ENCODE results near the gene SPOCK1.

DNA sequence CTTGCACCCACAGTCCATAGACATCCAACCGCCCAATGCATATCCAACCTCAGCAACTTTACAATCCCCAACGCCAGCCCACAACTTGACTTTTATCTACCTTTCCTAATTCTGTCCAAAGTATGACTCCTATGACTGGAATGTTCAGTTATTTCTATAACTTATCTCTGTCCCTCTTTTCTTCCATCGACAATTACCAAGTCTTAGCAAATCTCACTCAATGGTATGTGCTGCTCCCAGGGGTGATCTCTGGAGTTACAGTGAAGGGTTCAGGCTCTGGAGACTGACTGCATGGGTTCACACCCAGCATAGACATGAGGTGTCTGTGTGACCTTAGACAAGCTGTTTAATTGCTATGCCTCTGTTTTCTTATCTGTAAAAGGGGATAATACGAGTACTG, 106.9 kb downstream of the SPOCK1 start:
- TF ChIP-seq ZBTB1 (CRISPR knock-in tag; IDR thresholded peaks at IDR 0.05; ENCODE audit: borderline replicate concordance) (no peak), ARHGAP35 (CRISPR knock-in tag; IDR thresholded peaks at IDR 0.05; ENCODE audit: borderline replicate concordance) (no peak), BHLHE40 (IDR thresholded peaks at IDR 0.05; ENCODE audit: low read length) (no peak), ONECUT2 (CRISPR knock-in tag; IDR thresholded peaks at IDR 0.05) (no peak), ZSCAN5A (CRISPR knock-in tag; IDR thresholded peaks at IDR 0.05; ENCODE audit: borderline replicate concordance) (no peak), TAF1 (CRISPR knock-in tag; IDR thresholded peaks at IDR 0.05) (no peak), CBX2 (IDR thresholded peaks at IDR 0.05; ENCODE audit: low read depth, low read length) (no peak), CBX2 (CRISPR knock-in tag; IDR thresholded peaks at IDR 0.05; ENCODE audit: low read depth) (no peak), ZNF367 (CRISPR knock-in tag; IDR thresholded peaks at IDR 0.05; ENCODE audit: borderline replicate concordance) (no peak), DRAP1 (CRISPR knock-in tag; IDR thresholded peaks at IDR 0.05) (no peak), ZNF263 (CRISPR knock-in tag; IDR thresholded peaks at IDR 0.05) (no peak), PHB2 (IDR thresholded peaks at IDR 0.05; ENCODE audit: partially characterized antibody) (no peak)
- TF ChIP-seq, protein P1, sequence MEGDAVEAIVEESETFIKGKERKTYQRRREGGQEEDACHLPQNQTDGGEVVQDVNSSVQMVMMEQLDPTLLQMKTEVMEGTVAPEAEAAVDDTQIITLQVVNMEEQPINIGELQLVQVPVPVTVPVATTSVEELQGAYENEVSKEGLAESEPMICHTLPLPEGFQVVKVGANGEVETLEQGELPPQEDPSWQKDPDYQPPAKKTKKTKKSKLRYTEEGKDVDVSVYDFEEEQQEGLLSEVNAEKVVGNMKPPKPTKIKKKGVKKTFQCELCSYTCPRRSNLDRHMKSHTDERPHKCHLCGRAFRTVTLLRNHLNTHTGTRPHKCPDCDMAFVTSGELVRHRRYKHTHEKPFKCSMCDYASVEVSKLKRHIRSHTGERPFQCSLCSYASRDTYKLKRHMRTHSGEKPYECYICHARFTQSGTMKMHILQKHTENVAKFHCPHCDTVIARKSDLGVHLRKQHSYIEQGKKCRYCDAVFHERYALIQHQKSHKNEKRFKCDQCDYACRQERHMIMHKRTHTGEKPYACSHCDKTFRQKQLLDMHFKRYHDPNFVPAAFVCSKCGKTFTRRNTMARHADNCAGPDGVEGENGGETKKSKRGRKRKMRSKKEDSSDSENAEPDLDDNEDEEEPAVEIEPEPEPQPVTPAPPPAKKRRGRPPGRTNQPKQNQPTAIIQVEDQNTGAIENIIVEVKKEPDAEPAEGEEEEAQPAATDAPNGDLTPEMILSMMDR (CRISPR knock-in tag; IDR thresholded peaks at IDR 0.05) = no peak
- TF ChIP-seq, protein P2, sequence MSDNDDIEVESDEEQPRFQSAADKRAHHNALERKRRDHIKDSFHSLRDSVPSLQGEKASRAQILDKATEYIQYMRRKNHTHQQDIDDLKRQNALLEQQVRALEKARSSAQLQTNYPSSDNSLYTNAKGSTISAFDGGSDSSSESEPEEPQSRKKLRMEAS (IDR thresholded peaks at IDR 0.05) = no peak
